ENCODE measurements around the gene DNM1L.

DNA sequence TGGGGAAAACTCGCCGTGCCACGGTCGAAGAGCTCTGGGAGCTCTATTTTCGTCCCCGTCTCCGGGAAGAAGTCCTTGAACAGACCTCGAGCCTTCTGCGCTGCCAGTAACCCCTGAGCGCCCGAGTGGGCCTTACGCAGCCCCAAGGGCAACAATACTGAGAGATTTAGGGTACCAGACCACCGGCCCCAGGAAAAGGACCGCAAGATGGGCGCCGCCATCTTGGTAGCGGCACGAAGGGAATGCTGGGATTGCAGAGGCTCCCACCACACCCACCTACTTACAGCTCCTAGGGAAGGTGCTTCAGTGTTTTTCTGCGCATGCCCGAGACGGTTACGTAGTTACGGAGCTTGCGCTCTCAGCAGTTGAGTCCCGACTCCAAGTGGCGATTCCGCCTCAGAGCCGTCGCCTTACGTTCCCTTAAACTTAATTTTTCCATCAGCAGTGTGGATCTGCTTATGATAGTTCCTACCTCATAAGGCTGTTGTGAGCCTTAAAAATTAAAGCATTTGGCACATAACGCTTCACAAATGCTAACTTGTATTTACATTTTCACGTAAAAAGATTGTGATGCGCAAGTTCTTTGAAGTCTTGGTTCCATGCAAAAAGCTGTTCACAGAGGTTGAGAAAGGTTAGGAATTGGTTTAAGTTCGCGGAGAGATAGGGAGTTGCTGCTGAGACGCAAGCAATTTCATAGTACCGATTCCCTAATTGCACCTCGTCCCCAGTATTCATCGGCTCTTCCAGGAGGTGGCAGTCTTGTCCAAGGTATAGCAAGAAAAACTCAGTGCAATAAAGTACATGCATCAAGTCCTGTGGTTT is 76.8 kb downstream of the DNM1L start, which contains the start of gene YARS2:
- TF ChIP-seq, protein P1, sequence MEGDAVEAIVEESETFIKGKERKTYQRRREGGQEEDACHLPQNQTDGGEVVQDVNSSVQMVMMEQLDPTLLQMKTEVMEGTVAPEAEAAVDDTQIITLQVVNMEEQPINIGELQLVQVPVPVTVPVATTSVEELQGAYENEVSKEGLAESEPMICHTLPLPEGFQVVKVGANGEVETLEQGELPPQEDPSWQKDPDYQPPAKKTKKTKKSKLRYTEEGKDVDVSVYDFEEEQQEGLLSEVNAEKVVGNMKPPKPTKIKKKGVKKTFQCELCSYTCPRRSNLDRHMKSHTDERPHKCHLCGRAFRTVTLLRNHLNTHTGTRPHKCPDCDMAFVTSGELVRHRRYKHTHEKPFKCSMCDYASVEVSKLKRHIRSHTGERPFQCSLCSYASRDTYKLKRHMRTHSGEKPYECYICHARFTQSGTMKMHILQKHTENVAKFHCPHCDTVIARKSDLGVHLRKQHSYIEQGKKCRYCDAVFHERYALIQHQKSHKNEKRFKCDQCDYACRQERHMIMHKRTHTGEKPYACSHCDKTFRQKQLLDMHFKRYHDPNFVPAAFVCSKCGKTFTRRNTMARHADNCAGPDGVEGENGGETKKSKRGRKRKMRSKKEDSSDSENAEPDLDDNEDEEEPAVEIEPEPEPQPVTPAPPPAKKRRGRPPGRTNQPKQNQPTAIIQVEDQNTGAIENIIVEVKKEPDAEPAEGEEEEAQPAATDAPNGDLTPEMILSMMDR (IDR thresholded peaks at IDR 0.05), result peak; percentile 73 to 84 (median 79)
- TF ChIP-seq POLR2AphosphoS5 (IDR thresholded peaks at IDR 0.05), result peak; percentile 81 to 91
- no peak for TF ChIP-seq EP300 (IDR thresholded peaks at IDR 0.05)

Data from esophagus muscularis mucosa (tissue), 4 donors.